ENCODE data around the gene DOCK2.

DNA sequence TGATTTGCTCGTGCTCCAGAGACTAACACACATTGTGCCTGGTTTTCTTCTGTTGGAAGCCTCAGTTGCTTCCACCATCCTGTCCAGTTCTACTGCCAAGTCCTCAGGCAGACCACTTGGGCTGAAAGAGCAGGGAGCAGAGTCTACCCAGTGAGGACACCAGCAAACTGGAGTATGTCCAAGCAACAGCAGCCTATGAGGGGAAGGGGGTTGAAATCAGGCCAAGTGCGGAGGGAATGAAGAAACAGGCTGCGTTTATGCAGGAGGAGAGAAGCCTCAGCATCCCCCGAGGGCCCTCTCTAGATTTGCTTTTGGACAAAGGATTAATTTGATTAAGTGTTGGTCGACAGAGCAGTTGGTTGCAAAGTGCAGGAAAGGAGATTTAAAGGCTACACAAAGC lies 14.5 kb downstream of the DOCK2 start:
- TF ChIP-seq POLR2AphosphoS5 (IDR thresholded peaks at IDR 0.05; ENCODE audit: control insufficient read depth, insufficient read depth, low read depth, low read length) = no peak
- TF ChIP-seq YY1 (IDR thresholded peaks at IDR 0.05; ENCODE audit: borderline replicate concordance in 1 of 3, control insufficient read depth in 1 of 3, extremely low read depth in 1 of 3, insufficient read depth in 3 of 3, insufficient read length in 1 of 3, insufficient replicate concordance in 2 of 3, low read depth in 1 of 3, low read length in 2 of 3) = no peak
- TF ChIP-seq POLR2G (IDR thresholded peaks at IDR 0.05; ENCODE audit: low read depth, low read length) = no peak
- TF ChIP-seq TAF1 (IDR thresholded peaks at IDR 0.05; ENCODE audit: control insufficient read depth, extremely low read depth, insufficient read depth, low read length, severe bottlenecking) = no peak
- TF ChIP-seq, protein P1, sequence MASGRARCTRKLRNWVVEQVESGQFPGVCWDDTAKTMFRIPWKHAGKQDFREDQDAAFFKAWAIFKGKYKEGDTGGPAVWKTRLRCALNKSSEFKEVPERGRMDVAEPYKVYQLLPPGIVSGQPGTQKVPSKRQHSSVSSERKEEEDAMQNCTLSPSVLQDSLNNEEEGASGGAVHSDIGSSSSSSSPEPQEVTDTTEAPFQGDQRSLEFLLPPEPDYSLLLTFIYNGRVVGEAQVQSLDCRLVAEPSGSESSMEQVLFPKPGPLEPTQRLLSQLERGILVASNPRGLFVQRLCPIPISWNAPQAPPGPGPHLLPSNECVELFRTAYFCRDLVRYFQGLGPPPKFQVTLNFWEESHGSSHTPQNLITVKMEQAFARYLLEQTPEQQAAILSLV (tag; IDR thresholded peaks at IDR 0.05) = no peak
- TF ChIP-seq ZNF79 (CRISPR knock-in tag; IDR thresholded peaks at IDR 0.05; ENCODE audit: low read depth) = no peak
- no peak for TF ChIP-seq NR3C1 (CRISPR knock-in tag; IDR thresholded peaks at IDR 0.05)
- TF ChIP-seq, protein P2, sequence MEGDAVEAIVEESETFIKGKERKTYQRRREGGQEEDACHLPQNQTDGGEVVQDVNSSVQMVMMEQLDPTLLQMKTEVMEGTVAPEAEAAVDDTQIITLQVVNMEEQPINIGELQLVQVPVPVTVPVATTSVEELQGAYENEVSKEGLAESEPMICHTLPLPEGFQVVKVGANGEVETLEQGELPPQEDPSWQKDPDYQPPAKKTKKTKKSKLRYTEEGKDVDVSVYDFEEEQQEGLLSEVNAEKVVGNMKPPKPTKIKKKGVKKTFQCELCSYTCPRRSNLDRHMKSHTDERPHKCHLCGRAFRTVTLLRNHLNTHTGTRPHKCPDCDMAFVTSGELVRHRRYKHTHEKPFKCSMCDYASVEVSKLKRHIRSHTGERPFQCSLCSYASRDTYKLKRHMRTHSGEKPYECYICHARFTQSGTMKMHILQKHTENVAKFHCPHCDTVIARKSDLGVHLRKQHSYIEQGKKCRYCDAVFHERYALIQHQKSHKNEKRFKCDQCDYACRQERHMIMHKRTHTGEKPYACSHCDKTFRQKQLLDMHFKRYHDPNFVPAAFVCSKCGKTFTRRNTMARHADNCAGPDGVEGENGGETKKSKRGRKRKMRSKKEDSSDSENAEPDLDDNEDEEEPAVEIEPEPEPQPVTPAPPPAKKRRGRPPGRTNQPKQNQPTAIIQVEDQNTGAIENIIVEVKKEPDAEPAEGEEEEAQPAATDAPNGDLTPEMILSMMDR (IDR thresholded peaks at IDR 0.05 in 2 of 3, conservative IDR thresholded peaks at IDR 0.05 in 1 of 3; ENCODE audit: insufficient read depth in 2 of 3, low read depth in 1 of 3, low read length in 3 of 3) = no peak
- TF ChIP-seq, protein P3, sequence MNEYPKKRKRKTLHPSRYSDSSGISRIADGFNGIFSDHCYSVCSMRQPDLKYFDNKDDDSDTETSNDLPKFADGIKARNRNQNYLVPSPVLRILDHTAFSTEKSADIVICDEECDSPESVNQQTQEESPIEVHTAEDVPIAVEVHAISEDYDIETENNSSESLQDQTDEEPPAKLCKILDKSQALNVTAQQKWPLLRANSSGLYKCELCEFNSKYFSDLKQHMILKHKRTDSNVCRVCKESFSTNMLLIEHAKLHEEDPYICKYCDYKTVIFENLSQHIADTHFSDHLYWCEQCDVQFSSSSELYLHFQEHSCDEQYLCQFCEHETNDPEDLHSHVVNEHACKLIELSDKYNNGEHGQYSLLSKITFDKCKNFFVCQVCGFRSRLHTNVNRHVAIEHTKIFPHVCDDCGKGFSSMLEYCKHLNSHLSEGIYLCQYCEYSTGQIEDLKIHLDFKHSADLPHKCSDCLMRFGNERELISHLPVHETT (CRISPR knock-in tag; conservative IDR thresholded peaks at IDR 0.05 in 1 of 2, IDR thresholded peaks at IDR 0.05 in 1 of 2) = no peak
- TF ChIP-seq, protein P4, sequence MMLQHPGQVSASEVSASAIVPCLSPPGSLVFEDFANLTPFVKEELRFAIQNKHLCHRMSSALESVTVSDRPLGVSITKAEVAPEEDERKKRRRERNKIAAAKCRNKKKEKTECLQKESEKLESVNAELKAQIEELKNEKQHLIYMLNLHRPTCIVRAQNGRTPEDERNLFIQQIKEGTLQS (IDR thresholded peaks at IDR 0.05) = no peak
- TF ChIP-seq, protein P4 (CRISPR knock-in tag; conservative IDR thresholded peaks at IDR 0.05) = no peak
- TF ChIP-seq ZNF551 (CRISPR knock-in tag; IDR thresholded peaks at IDR 0.05) = no peak

All from K562 (cell line).